Fibroblast of skin of right biceps (primary cell): ENCODE results near the gene TOMM40.
A peak's percentile ranks its signal among the peaks of the same experiment; 100 is the strongest.

Experiments
- DNase-seq: peaks from one replicate; pipeline ENCODE4 v3.0.0-alpha.2; 2013

Gene TOMM40

GRCh38 chr19:44931541-44931940 lies 40.5 kb downstream of the TOMM40 start:
- no peak for DNase-seq

- no peak for DNase-seq
Measured at GRCh38 chr19:44939668-44940067, 48.6 kb downstream of the TOMM40 start.

GRCh38 chr19:44942067-44942571 lies 51.1 kb downstream of the TOMM40 start, which contains the start of gene APOC4:
TSS of gene APOC4 (plus strand) at chr19:44942237. CDS start at chr19:44942278, 41 bp downstream.
- DNase-seq: no peak

DNA sequence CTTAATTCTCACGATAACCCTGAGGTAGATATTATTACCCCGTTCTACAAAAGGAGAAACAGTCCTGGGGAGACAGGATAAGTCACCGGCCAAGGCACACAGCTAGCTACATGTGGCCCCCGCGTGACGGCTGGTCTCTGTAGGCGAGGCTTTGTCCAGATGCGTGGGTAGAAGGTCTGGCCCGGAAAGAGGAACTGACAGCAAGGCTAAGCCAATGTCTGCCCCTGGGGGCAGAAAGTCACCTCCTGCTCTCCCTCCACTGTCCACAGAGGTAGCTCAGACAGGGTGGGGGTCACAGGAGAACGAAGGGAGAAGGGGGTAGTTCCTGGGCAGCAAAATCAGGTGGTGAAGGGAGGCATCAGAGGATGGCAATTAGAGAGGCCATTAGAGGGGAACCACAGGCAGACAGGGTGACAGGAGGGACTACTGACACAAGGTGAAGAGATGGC lies 52.8 kb downstream of the TOMM40 start:
- no peak for DNase-seq

GRCh38 chr19:44947041-44947581 lies 56.1 kb downstream of the TOMM40 start:
- DNase-seq: no peak

DNA sequence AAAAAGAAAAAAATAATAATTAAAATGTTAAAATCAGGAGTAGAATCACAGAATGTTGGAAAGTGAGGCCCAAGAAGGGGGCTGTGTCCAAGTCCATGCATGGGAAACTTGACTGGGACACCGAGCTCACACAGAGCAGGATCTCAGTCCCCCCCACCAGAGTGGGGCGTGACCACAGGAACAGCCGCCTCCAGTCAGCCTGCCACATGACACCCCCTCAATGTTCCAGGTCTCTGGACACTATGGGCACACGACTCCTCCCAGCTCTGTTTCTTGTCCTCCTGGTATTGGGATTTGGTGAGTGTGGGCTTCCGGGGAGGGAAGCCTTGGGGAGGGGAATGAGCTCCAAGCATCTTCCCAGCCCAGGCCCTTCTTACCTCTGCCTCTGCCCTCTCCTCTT lies 57.2 kb downstream of the TOMM40 start:
- DNase-seq: no peak

- DNase-seq: no peak
Measured at GRCh38 chr19:44948763-44949374, 57.8 kb downstream of the TOMM40 start.

DNA sequence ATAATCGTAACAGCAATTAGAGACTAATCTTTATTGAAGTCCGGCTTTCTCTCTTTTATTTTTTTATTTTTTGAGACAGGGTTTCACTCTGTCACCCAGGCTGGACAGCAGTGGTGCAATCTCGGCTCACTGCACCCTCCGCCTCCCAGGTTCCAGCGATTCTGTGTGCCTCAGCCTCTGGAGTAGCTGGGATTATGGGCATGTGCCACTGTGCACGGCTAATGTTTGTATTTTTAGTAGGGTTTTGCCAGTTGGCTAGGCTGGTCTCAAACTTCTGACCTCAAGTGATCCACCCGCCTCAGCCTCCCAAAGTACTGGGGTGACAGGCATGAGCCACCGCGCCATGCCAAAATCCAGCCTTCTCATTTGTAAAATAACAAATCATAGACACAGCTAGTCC lies 58.5 kb downstream of the TOMM40 start:
- no peak for DNase-seq

DNA sequence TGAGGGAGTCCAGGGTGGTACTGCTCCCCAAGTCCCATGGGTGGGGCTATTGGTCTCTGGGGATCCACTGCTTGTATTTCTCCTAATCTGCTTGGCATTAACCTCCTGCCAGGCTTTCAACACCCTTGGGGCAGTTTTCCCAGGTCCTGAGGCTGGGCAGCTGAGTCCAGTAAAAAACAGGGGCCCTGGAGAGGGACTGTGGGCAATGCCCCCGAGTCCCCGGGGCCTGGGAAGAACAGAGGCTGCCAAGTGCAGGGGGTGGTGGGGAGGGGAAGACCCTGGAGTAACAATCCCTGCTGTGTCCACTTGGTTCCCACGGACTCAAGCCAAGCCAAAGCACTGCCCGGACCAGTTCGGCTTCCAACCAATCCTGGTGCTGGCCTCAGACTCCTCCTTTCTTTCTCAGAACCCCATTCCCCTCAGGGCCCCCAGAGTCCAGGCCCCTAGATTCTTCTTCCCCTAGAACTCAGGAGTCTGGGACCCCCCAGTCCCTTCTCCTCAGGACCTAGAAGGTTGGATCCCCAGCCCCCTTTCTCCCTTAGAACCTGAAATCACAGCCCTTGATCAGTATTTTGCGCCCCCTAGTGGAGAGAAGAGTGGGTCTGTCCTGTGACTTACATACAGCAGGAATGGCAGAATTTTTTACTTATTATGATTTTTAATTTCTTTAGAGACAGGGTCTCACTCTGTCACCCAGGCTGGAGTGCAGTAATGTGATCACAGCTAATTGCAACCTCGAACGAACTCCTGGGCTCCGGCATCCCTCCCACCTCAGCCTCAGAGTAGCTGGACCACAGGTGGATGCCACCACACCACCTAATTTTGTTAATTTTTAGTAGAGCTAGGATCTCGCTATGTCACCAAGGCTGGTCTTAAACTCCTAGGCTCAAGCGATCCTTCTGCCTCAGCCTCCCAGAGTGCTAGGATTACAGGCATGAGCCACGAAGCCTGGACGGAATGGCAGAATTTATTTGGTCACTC lies 60.4 kb downstream of the TOMM40 start:
- peak; percentile 76 for DNase-seq
